SK-N-SH (cell line): ENCODE data around the gene RNASET2. TPM values are rescaled to one million over a fixed set of nuclear protein-coding genes. Genes with fewer than 3 reads are reported as not detected.
"Not testable (repeated sequence)": the region's sequence is repeated elsewhere in the genome, so short reads cannot be mapped to it uniquely, and the experiment has no call there.

Experiments used
- CTCF ChIA-PET: fragments of 300-600, 350-600 bp; formaldehyde crosslinking; extraction: SDS; loops from one replicate; lab custom pipeline; 2021; lab: Yijun Ruan, JAX
- POLR2A ChIA-PET: fragments of 350-600 bp; sonication (Branson Sonifier 250); formaldehyde crosslinking; extraction: SDS; loops from one replicate; lab custom pipeline; 2020; ENCODE audit warnings: antibody characterized with exemption, inconsistent platforms; lab: Yijun Ruan, JAX
- DNase-seq: peaks from one replicate; pipeline ENCODE4 v3.0.0; 2012
- H2AFZ ChIP-seq: fragments of 200-600 bp; sonication (generic); 2 replicates; pipeline ENCODE4 v1.8.1; 2016; ENCODE audit warnings: antibody characterized with exemption, mild to moderate bottlenecking, low read depth
- H3F3A ChIP-seq: fragments of 200-600 bp; sonication (generic); replicated peaks from 2 replicates; pipeline ENCODE3; 2016; ENCODE audit warnings: antibody characterized with exemption, mild to moderate bottlenecking; ENCODE audit not compliant: insufficient read depth
- H3K27ac ChIP-seq, 2 experiments: fragments of 200-500 bp in 1 of 2; fragments of 200-600 bp in 1 of 2; sonication (Bioruptor generic) in 1 of 2; sonication (generic), shearing (Covaris generic) in 1 of 2; 2 replicates each; pipeline versions ENCODE4 v1.5.1 to v1.6.1; 2014 to 2016; ENCODE audit warnings: low read depth in 2 of 2, inconsistent platforms in 1 of 2, low read length in 1 of 2, mild to moderate bottlenecking in 1 of 2, mixed read lengths in 1 of 2
- H3K27me3 ChIP-seq: fragments of 200-600 bp; sonication (generic), shearing (Covaris generic); 2 replicates; pipeline ENCODE4 v1.6.1; 2016; ENCODE audit warnings: mixed run types; ENCODE audit not compliant: insufficient read depth
- H3K36me3 ChIP-seq, 2 experiments: fragments of 200-500 bp in 1 of 2; fragments of 200-600 bp in 1 of 2; sonication (Bioruptor generic) in 1 of 2; sonication (generic) in 1 of 2; replicated peaks in 1 of 2; 2 replicates each; pipeline versions ENCODE3 to v1.5.1; 2014 to 2016; ENCODE audit warnings: low read length in 1 of 2, mild to moderate bottlenecking in 1 of 2; ENCODE audit not compliant: insufficient read depth in 2 of 2, control insufficient read depth in 1 of 2
- H3K4me1 ChIP-seq, 2 experiments: fragments of 200-500 bp in 1 of 2; fragments of 200-600 bp in 1 of 2; sonication (Bioruptor generic) in 1 of 2; sonication (generic), shearing (Covaris generic) in 1 of 2; 2 replicates each; pipeline versions ENCODE4 v1.5.1 to v1.6.1; 2014 to 2016; ENCODE audit warnings: low read depth in 1 of 2, low read length in 1 of 2, mixed run types in 1 of 2; ENCODE audit not compliant: insufficient read depth in 2 of 2, control insufficient read depth in 1 of 2
- H3K4me2 ChIP-seq: fragments of 200-600 bp; sonication (generic), shearing (Covaris generic); 2 replicates; pipeline ENCODE4 v1.6.1; 2017; ENCODE audit warnings: mixed run types
- H3K4me3 ChIP-seq, 2 experiments: fragments of 200-500 bp in 1 of 2; fragments of 200-600 bp in 1 of 2; sonication (Bioruptor generic) in 1 of 2; sonication (generic), shearing (Covaris generic) in 1 of 2; 2 replicates each; pipeline versions ENCODE4 v1.5.1 to v1.8.1; 2014 to 2016; ENCODE audit warnings: low read depth in 2 of 2, inconsistent platforms in 1 of 2, low read length in 1 of 2, mild to moderate bottlenecking in 1 of 2, mixed read lengths in 1 of 2, moderate library complexity in 1 of 2
- H3K79me2 ChIP-seq: fragments of 200-600 bp; sonication (generic); 2 replicates; pipeline ENCODE4 v1.8.1; 2017; ENCODE audit warnings: mild to moderate bottlenecking; ENCODE audit not compliant: insufficient read depth
- H3K9ac ChIP-seq: fragments of 200-600 bp; sonication (generic); 2 replicates; pipeline ENCODE4 v1.6.1; 2017; ENCODE audit warnings: mixed run types
- H3K9me2 ChIP-seq: fragments of 200-600 bp; sonication (generic); 2 replicates; pipeline ENCODE4 v1.6.1; 2017; ENCODE audit warnings: mixed run types
- H3K9me3 ChIP-seq: fragments of 200-600 bp; sonication (generic); 2 replicates; pipeline ENCODE4 v1.6.1; 2017; ENCODE audit warnings: mixed run types, mild to moderate bottlenecking, moderate library complexity
- H4K20me1 ChIP-seq: fragments of 200-600 bp; sonication (generic); 2 replicates; pipeline ENCODE4 v1.6.1; 2017; ENCODE audit warnings: mild to moderate bottlenecking, mixed run types; ENCODE audit not compliant: insufficient read depth
- CHD2 ChIP-seq: fragments of 150-350 bp; IDR thresholded peaks from 2 replicates; pipeline ENCODE4 v1.6.1; 2018; ENCODE audit warnings: low read length; ENCODE audit not compliant: partially characterized antibody
- ELF1 ChIP-seq: IDR thresholded peaks from 2 replicates; pipeline ENCODE4 v1.4.0; 2012
- EP300 ChIP-seq, 2 experiments: IDR thresholded peaks; 2 replicates each; pipeline versions ENCODE4 v1.4.0 to v1.6.1; 2012; ENCODE audit warnings: borderline replicate concordance in 1 of 2, low read depth in 1 of 2, low read length in 1 of 2
- EZH2phosphoT487 ChIP-seq: fragments of 200-600 bp; sonication (generic); IDR thresholded peaks from 2 replicates; pipeline ENCODE4 v1.6.1; 2017; ENCODE audit warnings: low read depth, mixed run types, mild to moderate bottlenecking, antibody characterized with exemption, moderate library complexity, borderline replicate concordance
- FOSL2 ChIP-seq: IDR thresholded peaks from 2 replicates; pipeline ENCODE4 v1.4.0; 2012; ENCODE audit warnings: low read depth, mild to moderate bottlenecking, moderate library complexity, borderline replicate concordance
- FOXJ3 ChIP-seq: sonication (generic); formaldehyde crosslinking; IDR thresholded peaks from 2 replicates; pipeline ENCODE4 v1.5.1; 2020; ENCODE audit warnings: mild to moderate bottlenecking, missing genetic modification reagents
- FOXM1 ChIP-seq: IDR thresholded peaks from 2 replicates; pipeline ENCODE4 v1.4.0; 2012; ENCODE audit warnings: low read depth, mild to moderate bottlenecking
- GABPA ChIP-seq: IDR thresholded peaks from 2 replicates; pipeline ENCODE4 v1.4.0; 2012; ENCODE audit warnings: low read depth, mild to moderate bottlenecking
- GATA2 ChIP-seq: sonication (generic); formaldehyde crosslinking; IDR thresholded peaks from 2 replicates; pipeline ENCODE4 v1.5.0; 2020; ENCODE audit warnings: mild to moderate bottlenecking, missing genetic modification reagents
- MEF2A ChIP-seq: IDR thresholded peaks from 2 replicates; pipeline ENCODE4 v1.4.0; 2012; ENCODE audit warnings: low read depth, borderline replicate concordance
- NRF1 ChIP-seq: IDR thresholded peaks from 2 replicates; pipeline ENCODE4 v1.6.1; 2012; ENCODE audit warnings: low read depth, mild to moderate bottlenecking, low read length
- RAD21 ChIP-seq: IDR thresholded peaks from 2 replicates; pipeline ENCODE4 v1.6.1; 2012; ENCODE audit warnings: mild to moderate bottlenecking, low read length
- RCOR1 ChIP-seq: fragments of 150-350 bp; IDR thresholded peaks from 2 replicates; pipeline ENCODE4 v1.6.1; 2017; ENCODE audit warnings: antibody characterized with exemption, low read length
- SIN3A ChIP-seq: IDR thresholded peaks from 2 replicates; pipeline ENCODE4 v1.6.1; 2012; ENCODE audit warnings: low read depth, mild to moderate bottlenecking, low read length, moderate library complexity, borderline replicate concordance
- TAF1 ChIP-seq: IDR thresholded peaks from 2 replicates; pipeline ENCODE4 v1.6.1; 2012; ENCODE audit warnings: low read depth, mild to moderate bottlenecking, low read length, moderate library complexity, borderline replicate concordance
- TEAD4 ChIP-seq: IDR thresholded peaks from 2 replicates; pipeline ENCODE4 v1.4.0; 2012; ENCODE audit warnings: mild to moderate bottlenecking, borderline replicate concordance; ENCODE audit not compliant: insufficient read depth
- USF2 ChIP-seq: fragments of 150-350 bp; IDR thresholded peaks from 2 replicates; pipeline ENCODE4 v1.6.1; 2017; ENCODE audit warnings: antibody characterized with exemption, low read length, low read depth, borderline replicate concordance
- WGBS: methylation state at CpG from one replicate; pipeline ENCODE4 v1.1.6; 2017; ENCODE audit warnings: low lambda C conversion rate; 5-methylcytosine and 5-hydroxymethylcytosine counted together
- polyA plus RNA-seq, 3 experiments: library from polyadenylated mRNA; depleted of rRNA; stranded (reverse); fragments of >200 nt; gene quantifications; 2 replicates each; pipeline ENCODE4 v1.2.3, GENCODE V29; 2012
- TF ChIP-seq, protein P1 (sequence below): IDR thresholded peaks from 2 replicates; pipeline ENCODE4 v1.4.0; 2012; ENCODE audit warnings: low read depth, borderline replicate concordance
- TF ChIP-seq, protein P2 (sequence below): IDR thresholded peaks from 2 replicates; pipeline ENCODE4 v1.4.0; 2012; ENCODE audit warnings: low read depth

RNASET2 gene
- polyA plus RNA-seq, 1 of the 3 experiments (the other 2 are of a cell fraction), result 59.2 TPM

GRCh38 chr6:166950443-166950821 lies 5.9 kb downstream of the RNASET2 start:
- no peak overlapping the region for H2AFZ ChIP-seq
- no peak for DNase-seq
- no peaks in the 10 kb centered on the region for H3F3A ChIP-seq
- 84% methylated on average over 7 of the region's 10 CpGs for WGBS
- H3K27me3 ChIP-seq, result no peaks in the 10 kb centered on the region
- ChIA-PET CTCF (interaction anchor here (0.6 to 3.4 kb wide), 12 partner anchors 10 to 550 kb away, joined by 3 to 24 read pairs (median 6); no protein-coding TSS in a partner anchor), POLR2A (no interaction called here)
- H3K36me3 ChIP-seq, result peaks cover 0 to 22% of the 10 kb centered on the region in 2 experiments
- H3K27ac ChIP-seq, result no peak overlapping the region
- no peak overlapping the region for H3K4me3 ChIP-seq
- no peak overlapping the region for H3K9ac ChIP-seq
- no peaks in the 10 kb centered on the region for H3K9me3 ChIP-seq
- H4K20me1 ChIP-seq, result no peaks in the 10 kb centered on the region
- no peaks in the 10 kb centered on the region for H3K79me2 ChIP-seq
- TF ChIP-seq CHD2, result no peak
- TF ChIP-seq ELF1, result no peak
- no peak for TF ChIP-seq GATA2
- no peak for TF ChIP-seq FOXJ3
- TF ChIP-seq MEF2A, result no peak
- no peak for TF ChIP-seq FOSL2
- TF ChIP-seq NRF1, result no peak
- no peak overlapping the region for H3K4me2 ChIP-seq
- H3K9me2 ChIP-seq, result no peaks in the 10 kb centered on the region
- H3K4me1 ChIP-seq, result peaks cover 0 to 4% of the 10 kb centered on the region in 2 experiments; a peak in 1 of 4 replicates

GRCh38 chr6:166949528-166950442 lies 6.6 kb downstream of the RNASET2 start:
- ChIA-PET POLR2A (no interaction called here), CTCF (interaction anchor here (0.6 to 3.4 kb wide), 5 partner anchors 10 to 549 kb away, joined by 3 to 24 read pairs (median 7); no protein-coding TSS in a partner anchor)
- H3K27ac ChIP-seq, result no peak overlapping the region
- WGBS, result 85% methylated on average over 8 of the region's 9 CpGs
- H3K27me3 ChIP-seq, result no peaks in the 10 kb centered on the region
- H3K4me3 ChIP-seq, result no peak overlapping the region
- no peak overlapping the region for H3K4me2 ChIP-seq
- H3K9me2 ChIP-seq, result no peaks in the 10 kb centered on the region
- H2AFZ ChIP-seq, result no peak overlapping the region
- DNase-seq, result no peak
- H3K79me2 ChIP-seq, result no peaks in the 10 kb centered on the region
- no peaks in the 10 kb centered on the region for H3F3A ChIP-seq
- no peaks in the 10 kb centered on the region for H3K9me3 ChIP-seq
- no peaks in the 10 kb centered on the region for H4K20me1 ChIP-seq
- H3K36me3 ChIP-seq, result peaks cover 0 to 22% of the 10 kb centered on the region in 2 experiments
- H3K4me1 ChIP-seq, result no peaks in the 10 kb centered on the region; a peak in 1 of 4 replicates
- no peak for TF ChIP-seq RAD21
- no peak for TF ChIP-seq USF2
- no peak for TF ChIP-seq TAF1
- no peak for TF ChIP-seq EZH2phosphoT487
- no peak for TF ChIP-seq TEAD4
- TF ChIP-seq RCOR1, result no peak
- no peak for TF ChIP-seq FOXJ3
- TF ChIP-seq GATA2, result no peak
- TF ChIP-seq, protein P1, sequence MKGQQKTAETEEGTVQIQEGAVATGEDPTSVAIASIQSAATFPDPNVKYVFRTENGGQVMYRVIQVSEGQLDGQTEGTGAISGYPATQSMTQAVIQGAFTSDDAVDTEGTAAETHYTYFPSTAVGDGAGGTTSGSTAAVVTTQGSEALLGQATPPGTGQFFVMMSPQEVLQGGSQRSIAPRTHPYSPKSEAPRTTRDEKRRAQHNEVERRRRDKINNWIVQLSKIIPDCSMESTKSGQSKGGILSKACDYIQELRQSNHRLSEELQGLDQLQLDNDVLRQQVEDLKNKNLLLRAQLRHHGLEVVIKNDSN, result no peak
- TF ChIP-seq CHD2, result no peak
- TF ChIP-seq, protein P2, sequence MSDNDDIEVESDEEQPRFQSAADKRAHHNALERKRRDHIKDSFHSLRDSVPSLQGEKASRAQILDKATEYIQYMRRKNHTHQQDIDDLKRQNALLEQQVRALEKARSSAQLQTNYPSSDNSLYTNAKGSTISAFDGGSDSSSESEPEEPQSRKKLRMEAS, result no peak
- TF ChIP-seq ELF1, result no peak
- TF ChIP-seq FOXM1, result no peak
- no peak for TF ChIP-seq EP300 (IDR thresholded peaks at IDR 0.05; ENCODE audit: borderline replicate concordance in 1 of 2, low read depth in 1 of 2, low read length in 1 of 2)
- TF ChIP-seq GABPA, result no peak
- TF ChIP-seq SIN3A, result no peak
- no peak overlapping the region for H3K9ac ChIP-seq

DNA sequence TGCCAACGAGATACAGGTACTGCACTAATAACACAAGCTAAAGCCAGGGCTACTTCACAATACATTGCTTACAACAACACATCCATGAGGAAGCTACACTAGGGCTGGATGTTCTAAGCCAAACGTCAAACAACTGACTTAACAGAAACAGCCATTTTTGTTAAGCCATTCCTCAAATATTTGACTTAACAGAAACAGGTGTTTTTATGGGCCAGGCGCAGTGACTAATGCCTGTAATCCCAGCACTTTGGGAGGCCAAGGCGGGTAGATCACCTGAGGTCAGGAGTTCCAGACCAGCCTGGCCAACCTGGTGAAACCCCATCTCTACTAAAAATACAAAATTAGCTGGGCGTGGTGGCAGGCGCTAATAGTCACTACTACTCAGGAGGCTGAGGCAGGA lies 7.6 kb downstream of the RNASET2 start:
- H3K4me2 ChIP-seq, POLR2A ChIA-PET, H3K27me3 ChIP-seq, H3K79me2 ChIP-seq, H3K9me2 ChIP-seq, H3K9ac ChIP-seq, H3K9me3 ChIP-seq, H2AFZ ChIP-seq, H3K4me3 ChIP-seq, H3K27ac ChIP-seq, H3K4me1 ChIP-seq, H3F3A ChIP-seq, H4K20me1 ChIP-seq, DNase-seq: not testable (repeated sequence)
- CTCF ChIA-PET, result interaction anchor here (1.2 to 3.4 kb wide), 3 partner anchors 41 to 174 kb away, joined by 3 to 24 read pairs (median 5); no protein-coding TSS in a partner anchor
- WGBS, result 93% methylated on average over 4 of the region's 6 CpGs
- peaks cover 0 to 22% of the 10 kb centered on the region in 2 experiments for H3K36me3 ChIP-seq
